GM21825 (cell line): Measurements from ENCODE around the gene TMEM258.

Experiments
- ATAC-seq: cut with Tn5 transposase; IDR thresholded peaks from one replicate; pipeline ENCODE4 v1.9.1; 2021; ENCODE audit warnings: mild to moderate bottlenecking, moderate library complexity; ENCODE audit not compliant: unreplicated experiment

TMEM258 gene

DNA sequence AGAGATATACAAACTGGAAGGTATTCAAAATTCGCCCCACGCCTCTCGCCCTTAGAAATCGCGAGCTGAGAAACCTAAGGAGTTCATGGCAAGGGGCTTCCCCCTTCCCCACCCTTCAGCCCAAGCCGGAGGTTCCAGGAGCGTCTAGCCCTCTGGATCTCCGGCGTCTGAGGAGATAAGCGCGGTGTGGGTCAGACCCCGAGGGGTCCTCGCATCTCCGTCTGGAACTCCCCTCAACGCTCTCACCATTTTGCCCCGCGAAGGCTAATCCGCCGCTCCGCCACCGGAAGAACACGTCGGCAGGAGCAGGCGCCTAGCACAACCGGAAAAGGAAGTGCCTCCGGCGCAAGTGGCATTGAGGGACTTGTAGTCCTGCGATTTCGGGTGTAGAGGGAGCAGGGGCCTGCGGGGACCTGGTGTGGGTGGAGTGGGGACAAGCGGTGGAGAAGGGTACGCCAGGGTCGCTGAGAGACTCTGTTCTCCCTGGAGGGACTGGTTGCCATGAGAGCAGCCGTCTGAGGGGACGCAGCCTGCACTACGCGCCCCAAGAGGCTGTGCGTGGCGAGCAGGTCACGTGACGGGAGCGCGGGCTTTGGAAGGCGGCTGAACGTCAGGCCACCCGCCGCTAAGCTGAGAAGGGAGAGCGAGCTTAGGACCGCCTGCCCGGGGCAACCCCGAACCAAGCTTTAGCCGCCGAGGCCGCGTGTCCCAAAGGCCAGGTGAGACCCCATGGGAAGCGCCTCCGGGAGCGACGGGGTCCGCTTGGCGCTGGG, at the start of gene TMEM258, which contains the start of gene FEN1:
TMEM258 (minus strand) TSS at position 290 of the 773 bp plus-strand sequence; CDS start at position 249, 41 bp downstream.
FEN1 (plus strand) TSS at position 602 of the 773 bp plus-strand sequence. CDS start 2,451 bp downstream, outside the sequence.
- peak; percentile 77 for ATAC-seq

DNA sequence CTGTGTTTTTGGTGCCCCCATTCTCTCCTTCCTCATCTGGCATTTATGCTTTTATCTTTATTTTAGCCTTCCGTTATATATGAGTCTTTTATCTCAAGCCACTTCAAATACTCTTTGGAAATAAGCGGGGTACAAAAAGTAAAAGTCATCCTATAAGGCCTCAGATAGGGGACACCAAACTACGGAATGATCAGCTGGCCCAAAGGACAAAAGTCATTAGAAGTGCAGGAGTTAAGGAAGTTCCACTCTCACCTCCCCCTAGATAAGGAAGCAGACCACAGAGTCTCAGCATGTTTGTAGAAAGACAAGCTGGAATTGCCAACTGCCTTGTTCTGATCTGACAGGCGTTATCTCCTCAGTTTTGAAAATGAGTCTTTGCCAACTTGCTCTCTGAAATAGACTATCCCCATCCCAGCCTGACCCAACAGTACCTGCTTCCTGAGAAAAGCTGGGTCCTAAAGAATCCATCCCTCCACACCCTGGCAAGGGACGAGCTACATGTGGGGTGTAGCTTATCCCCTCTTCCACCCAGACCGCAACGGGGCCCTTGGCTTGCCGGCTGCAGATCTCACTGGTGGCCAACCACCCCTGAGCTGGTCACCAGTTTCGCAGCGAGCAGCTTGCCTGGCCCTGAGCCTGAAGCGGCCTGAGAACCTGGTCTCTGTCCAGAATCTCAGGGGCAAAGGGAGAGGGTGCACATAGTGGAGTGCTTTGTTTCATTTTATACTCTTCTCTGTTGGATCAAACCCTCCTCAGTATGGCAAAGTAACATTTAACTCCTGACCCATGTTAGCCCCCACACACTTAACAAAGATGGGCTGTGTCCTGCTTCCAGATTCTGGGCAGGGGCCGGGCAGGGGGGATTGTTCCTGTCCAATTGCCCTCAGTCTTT, 49.5 kb upstream of the TMEM258 start:
- no peak for ATAC-seq

DNA sequence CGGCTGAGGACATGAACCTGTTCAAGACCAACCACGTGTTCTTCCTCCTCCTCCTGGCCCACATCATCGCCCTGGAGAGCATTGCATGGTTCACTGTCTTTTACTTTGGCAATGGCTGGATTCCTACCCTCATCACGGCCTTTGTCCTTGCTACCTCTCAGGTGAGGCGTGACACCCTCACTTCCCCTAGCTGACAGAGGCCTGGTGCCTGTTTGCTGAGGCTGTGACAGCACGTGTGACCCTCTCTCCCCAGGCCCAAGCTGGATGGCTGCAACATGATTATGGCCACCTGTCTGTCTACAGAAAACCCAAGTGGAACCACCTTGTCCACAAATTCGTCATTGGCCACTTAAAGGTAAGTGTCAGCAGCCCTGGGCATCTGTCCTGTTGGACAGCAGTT, 48.0 kb upstream of the TMEM258 start:
- no peak for ATAC-seq

DNA sequence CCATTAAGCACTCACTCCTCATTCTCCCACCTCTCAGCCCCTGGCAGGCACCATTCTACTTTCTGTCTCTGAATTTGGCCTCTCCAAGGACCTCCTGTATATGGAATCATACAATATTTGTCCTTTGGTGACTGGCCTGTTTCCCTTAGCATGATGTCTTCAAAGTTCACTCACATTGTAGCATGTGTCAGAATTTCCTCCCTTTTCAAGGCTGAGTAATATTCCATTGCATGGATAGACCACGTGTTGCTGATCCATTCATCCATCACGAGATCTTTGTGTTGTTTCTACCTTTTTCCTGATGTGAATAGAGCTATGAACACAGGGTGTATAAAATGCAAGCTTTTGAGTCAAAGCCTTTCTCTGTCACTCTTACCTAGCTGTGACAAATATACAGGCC, 47.3 kb upstream of the TMEM258 start:
- ATAC-seq = no peak

GRCh38 chr11:61838921-61839320, 46.5 kb upstream of the TMEM258 start:
- no peak for ATAC-seq

DNA sequence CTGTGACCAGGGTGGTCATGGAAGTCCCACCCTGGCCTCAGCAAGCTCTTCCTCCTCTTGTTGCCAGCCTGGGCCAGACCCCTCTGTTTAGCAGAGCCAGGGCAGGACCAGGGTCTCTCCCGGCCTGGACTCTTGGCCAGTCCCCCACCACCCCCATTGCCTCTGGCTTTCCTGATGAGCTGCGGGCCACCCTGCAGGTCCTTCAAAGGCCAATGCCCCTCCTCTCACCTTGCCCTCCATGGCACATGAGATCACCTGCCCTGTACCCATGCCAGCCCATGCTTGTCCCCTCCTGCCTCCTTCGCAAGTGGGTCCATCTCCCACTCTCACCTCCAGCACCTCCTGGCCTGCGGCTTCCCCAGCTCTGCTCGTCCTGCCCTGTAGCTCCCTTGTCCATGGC, 46.1 kb upstream of the TMEM258 start:
- ATAC-seq = no peak

DNA sequence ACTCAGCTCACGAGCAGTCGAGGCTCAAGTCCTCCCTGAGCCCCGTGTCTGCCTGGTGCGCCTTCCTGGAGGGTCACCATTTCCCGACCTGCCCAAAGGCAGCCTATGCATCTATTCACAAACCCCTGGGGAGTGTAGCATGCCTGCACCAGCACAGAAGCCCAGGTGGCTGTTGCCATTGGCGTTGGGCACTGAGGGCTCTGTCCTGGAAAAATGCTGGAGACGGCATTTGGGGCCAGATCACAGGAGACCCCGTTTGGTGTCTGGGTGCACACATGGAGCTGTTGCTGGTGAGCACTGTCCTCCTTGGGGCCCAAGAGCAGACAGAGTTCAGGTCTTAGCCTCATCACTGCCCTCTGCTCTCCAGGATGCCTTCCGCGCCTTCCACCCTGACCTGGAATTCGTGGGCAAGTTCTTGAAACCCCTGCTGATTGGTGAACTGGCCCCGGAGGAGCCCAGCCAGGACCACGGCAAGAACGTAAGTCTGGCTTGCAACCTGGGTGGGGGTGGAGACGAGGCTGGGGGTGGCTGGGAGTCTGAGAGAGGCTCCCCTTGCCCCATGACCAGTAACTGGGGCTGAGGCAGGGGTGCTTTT, 45.1 kb upstream of the TMEM258 start:
- no peak for ATAC-seq

- no peak for ATAC-seq
These were observed 43.8 kb upstream of the TMEM258 start for GRCh38 chr11:61836193-61836592.

- ATAC-seq = peak; percentile 89
These were observed 42.1 kb upstream of the TMEM258 start for GRCh38 chr11:61834278-61835048.

GRCh38 chr11:61833926-61834277, 41.5 kb upstream of the TMEM258 start:
- ATAC-seq = no peak

GRCh38 chr11:61833471-61833870, 41.1 kb upstream of the TMEM258 start:
- no peak for ATAC-seq

- ATAC-seq = no peak
These were observed 40.4 kb upstream of the TMEM258 start for GRCh38 chr11:61832754-61833153.

GRCh38 chr11:61832207-61832606, 39.8 kb upstream of the TMEM258 start:
- no peak for ATAC-seq

DNA sequence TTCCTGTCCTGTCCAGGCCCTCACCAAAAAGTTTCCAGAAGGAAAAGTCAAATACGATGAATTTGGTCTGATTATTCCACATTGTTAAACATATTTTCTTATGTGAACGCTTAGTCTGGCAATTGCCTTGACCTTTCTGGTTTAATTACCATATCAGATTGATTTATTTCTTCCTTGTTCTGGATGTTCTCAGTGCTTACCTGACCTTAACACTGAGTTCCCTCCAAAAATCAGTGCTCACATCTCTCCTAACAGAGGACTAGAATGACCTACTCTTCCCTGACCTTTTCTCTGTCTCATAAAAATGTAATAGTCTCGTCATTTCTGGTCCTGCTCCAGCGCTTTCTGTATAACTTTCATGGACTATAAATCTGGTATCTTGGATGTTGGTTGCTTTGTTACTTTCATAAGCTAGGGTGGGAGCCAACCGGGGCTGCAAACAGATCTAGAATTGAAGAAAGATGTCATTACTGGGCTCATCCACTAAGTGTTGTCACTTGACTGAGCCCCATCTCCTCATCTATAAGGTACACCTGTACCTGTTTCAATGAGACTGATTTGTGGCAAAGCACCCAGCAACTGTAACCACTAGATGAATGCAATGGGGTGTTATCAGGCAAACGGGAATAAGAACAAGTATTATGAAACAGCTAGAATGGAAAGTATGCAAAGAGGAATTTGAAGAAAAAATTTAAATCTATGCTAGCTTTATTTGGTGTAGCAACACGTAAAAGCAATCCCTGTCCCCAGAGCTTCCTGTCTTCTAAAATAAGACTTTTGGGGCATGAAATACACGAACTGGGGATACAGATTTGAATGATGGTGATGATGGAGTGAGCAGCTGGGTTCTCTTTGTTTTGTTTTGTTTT, 38.1 kb upstream of the TMEM258 start:
- ATAC-seq = no peak

DNA sequence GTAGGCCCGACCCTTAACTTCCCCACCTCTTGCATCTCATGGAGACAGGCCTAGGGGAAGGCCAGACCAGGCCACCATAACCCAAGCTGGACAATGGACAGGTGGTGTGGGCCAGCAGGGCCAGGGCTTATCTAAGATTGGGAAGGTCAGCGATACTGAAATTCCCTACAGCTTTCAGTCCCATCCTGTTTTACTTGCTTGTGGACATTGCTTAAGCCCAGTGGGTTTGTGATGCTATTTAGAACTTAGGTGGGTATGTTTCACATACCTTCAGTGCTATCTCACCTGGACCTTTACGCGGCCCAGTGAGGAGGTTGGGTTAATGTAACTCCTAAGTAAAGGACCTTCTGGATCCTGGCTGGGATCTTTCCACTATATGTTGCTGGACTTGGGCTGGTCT, 37.4 kb upstream of the TMEM258 start:
- no peak for ATAC-seq

DNA sequence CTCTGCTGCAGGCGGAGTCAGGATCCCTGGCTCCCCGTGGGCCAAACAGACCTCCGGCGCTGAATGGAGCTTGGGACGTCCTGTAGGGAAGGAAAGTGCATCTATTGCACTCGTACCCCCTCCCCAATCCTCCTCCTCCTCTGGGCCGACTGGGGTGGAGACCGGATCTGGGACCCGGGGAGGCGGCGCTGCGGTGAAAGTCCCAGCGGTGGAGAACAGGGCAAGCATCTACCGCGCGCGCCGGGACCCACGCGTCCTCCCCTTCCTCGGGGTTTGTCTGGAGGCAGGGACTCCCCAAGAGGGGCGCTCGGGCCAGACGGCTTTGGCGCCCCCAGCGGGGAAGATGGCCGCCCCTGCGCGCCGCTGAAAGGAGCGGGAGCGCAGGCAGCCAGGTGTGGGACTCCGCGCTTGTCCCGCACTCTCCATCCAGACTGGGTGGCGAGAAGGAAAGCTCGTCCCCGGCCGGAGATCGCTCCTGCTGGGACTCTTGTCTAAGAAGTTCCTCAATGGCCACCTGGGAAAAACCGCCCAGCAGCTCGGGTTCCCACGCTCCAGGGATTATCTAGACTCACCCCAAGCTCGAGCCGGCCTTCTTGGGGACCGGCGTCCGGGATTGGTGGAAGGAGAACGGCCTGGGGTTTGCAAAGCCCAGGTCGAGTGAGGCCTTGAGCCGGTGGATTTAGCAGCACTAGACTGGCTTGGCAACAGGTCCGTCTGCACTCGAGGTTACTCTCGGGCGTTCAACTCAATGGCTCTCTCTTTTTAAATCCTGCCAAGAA, 36.4 kb upstream of the TMEM258 start:
- no peak for ATAC-seq

- ATAC-seq = peak; percentile 2
These were observed 35.9 kb upstream of the TMEM258 start for GRCh38 chr11:61828379-61828628.

DNA sequence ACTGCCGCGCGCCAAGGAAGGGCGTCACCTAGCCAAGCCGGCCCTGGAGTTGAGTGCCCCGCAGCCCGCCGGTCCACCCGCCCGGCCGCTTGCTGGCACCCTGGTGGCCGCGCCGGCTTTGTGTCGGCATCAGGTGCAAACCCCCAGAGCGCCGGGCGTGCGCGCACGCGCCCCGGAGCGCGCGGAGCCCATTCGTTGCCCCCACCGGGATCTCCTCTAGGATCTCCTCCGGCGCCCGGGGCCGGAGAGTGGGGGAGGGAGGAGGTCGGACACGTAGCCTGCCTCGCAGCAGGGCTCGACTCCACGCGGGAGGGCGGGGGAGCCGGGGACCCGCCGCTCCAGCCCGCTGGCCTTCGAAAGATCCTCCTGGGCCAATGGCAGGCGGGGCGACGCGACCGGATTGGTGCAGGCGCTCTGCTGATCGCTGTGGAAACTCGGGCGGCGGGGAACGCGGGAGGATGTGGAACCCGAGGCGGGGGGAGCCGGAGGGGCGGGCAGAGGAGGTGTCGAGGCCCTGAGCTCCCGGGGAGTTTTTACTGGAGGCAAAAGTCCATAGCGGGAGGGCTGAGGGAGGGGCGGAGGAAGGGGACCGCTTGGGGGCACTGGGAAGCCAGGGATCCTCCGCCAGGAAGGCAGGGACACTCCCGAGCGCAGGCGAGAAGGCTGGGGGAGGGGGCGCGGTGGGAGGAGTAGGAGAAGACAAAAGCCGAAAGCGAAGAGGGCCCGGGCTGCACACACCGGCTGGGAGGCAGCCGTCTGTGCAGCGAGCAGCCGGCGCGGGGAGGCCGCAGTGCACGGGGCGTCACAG, 35.4 kb upstream of the TMEM258 start, which contains the start of gene FADS2:
FADS2 (plus strand) TSS at position 730 of the 808 bp plus-strand sequence. CDS start 91 bp downstream, outside the sequence.
- peak; percentile 57 for ATAC-seq
